PC-9 (cell line): ENCODE results near the gene RGL2. TPM values are rescaled to one million over a fixed set of nuclear protein-coding genes. Genes with fewer than 3 reads are reported as not detected.

Source experiments
- BruUV-seq: library from RNA; stranded (reverse); fragments of 400-500 nt; replicated peaks from 2 replicates; lab custom pipeline; 2021; lab: Mats Ljungman, UMichigan
- CTCF ChIA-PET: fragments of 300-600 bp; sonication (Branson Sonifier 250); formaldehyde crosslinking; loops from one replicate; lab custom pipeline; 2022; ENCODE audit warnings: antibody characterized with exemption; lab: Charles Lee
- POLR2A ChIA-PET: fragments of 300-600 bp; sonication (Branson Sonifier 250); formaldehyde crosslinking; loops from one replicate; lab custom pipeline; 2022; ENCODE audit warnings: antibody characterized with exemption; ENCODE audit not compliant: unreplicated experiment; lab: Charles Lee
- DNase-seq, 2 experiments: peaks; one replicate each; pipeline versions ENCODE4 v3.0.0 to v3.0.0-alpha.2; 2015 to 2022; ENCODE audit warnings: mixed read lengths in 1 of 2
- H2AFZ ChIP-seq: fragments of 200-600 bp; sonication (generic); 2 replicates; pipeline ENCODE4 v1.8.1; 2017; ENCODE audit warnings: antibody characterized with exemption
- H3F3A ChIP-seq: fragments of 200-600 bp; sonication (generic); 2 replicates; pipeline ENCODE4 v1.8.1; 2017; ENCODE audit warnings: antibody characterized with exemption, mild to moderate bottlenecking, low read depth; ENCODE audit not compliant: insufficient read depth
- H3K27ac ChIP-seq: fragments of 200-600 bp; sonication (generic); 2 replicates; pipeline ENCODE4 v1.6.1; 2016; ENCODE audit warnings: mixed run types
- H3K27me3 ChIP-seq: fragments of 200-600 bp; sonication (generic); 2 replicates; pipeline ENCODE4 v1.6.1; 2016; ENCODE audit warnings: low read depth, mixed run types; ENCODE audit not compliant: insufficient read depth
- H3K36me3 ChIP-seq: fragments of 200-600 bp; sonication (generic); 2 replicates; pipeline ENCODE4 v1.6.1; 2016; ENCODE audit warnings: low read depth, mixed run types
- H3K4me1 ChIP-seq: fragments of 200-600 bp; sonication (generic); replicated peaks from 2 replicates; pipeline ENCODE4 v1.6.1; 2016; ENCODE audit warnings: mixed run types; ENCODE audit not compliant: insufficient read depth
- H3K4me2 ChIP-seq: fragments of 200-600 bp; sonication (generic); 2 replicates; pipeline ENCODE4 v1.6.1; 2017; ENCODE audit warnings: mixed run types
- H3K4me3 ChIP-seq: fragments of 200-600 bp; sonication (generic); 2 replicates; pipeline ENCODE4 v1.6.1; 2016; ENCODE audit warnings: mixed run types
- H3K79me2 ChIP-seq: fragments of 200-600 bp; sonication (generic); 2 replicates; pipeline ENCODE4 v1.6.1; 2017; ENCODE audit warnings: low read depth, mixed run types
- H3K9me2 ChIP-seq: fragments of 200-600 bp; sonication (generic); 2 replicates; pipeline ENCODE4 v1.8.1; 2017; ENCODE audit warnings: mild to moderate bottlenecking; ENCODE audit not compliant: insufficient read depth
- H3K9me3 ChIP-seq: fragments of 200-600 bp; sonication (generic); 2 replicates; pipeline ENCODE4 v1.8.1; 2016; ENCODE audit warnings: low read depth; ENCODE audit not compliant: insufficient read depth
- H4K20me1 ChIP-seq: fragments of 200-600 bp; sonication (generic); 2 replicates; pipeline ENCODE4 v1.8.1; 2017; ENCODE audit not compliant: insufficient read depth
- EZH2 ChIP-seq: fragments of 200-600 bp; sonication (generic); IDR thresholded peaks from 2 replicates; pipeline ENCODE4 v1.8.0; 2017; ENCODE audit warnings: antibody characterized with exemption, low read depth
- intact Hi-C: fragments of 100-400 bp; cut with micrococcal nuclease; formaldehyde crosslinking; loops from one replicate; pipeline ENCODE4 v1.10.0; 2022; ENCODE audit not compliant: unreplicated experiment
- total RNA-seq: library from RNA; stranded (reverse); gene quantifications from 2 replicates; pipeline ENCODE4 v1.2.3, GENCODE V29; 2021
- TF ChIP-seq, protein P1 (sequence below): fragments of 200-600 bp; sonication (generic); conservative IDR thresholded peaks from 2 replicates; pipeline ENCODE4 v1.6.1; 2017; ENCODE audit warnings: mixed run types, antibody characterized with exemption, mild to moderate bottlenecking, moderate library complexity

Gene RGL2
- total RNA-seq, 1 experiment from 2014 or later, result 102 TPM

GRCh38 chr6:33297956-33298772 lies 578 bp downstream of the RGL2 start:
- Histone ChIP-seq H3K36me3 (no peaks in the 10 kb centered on the region), H3K9me3 (no peaks in the 10 kb centered on the region), H2AFZ (peak overlapping the region; percentile 74), H3K4me2 (peak overlapping the region; percentile 99), H3K9me2 (no peaks in the 10 kb centered on the region), H3K27me3 (no peaks in the 10 kb centered on the region), H3F3A (peaks cover 39% of the 10 kb centered on the region), H4K20me1 (no peaks in the 10 kb centered on the region; the same call in 1 of the 2 replicates), H3K4me1 (peaks cover 23% of the 10 kb centered on the region), H3K79me2 (peaks cover 57% of the 10 kb centered on the region), H3K4me3 (peak overlapping the region; percentile 75), H3K27ac (peak overlapping the region; percentile 88)
- intact Hi-C loops, result loop anchor here (2.0 to 5.0 kb wide), 4 partner anchors 15 to 114 kb away; partner anchors contain the start of genes B3GALT4, PHF1, RXRB and SLC39A7
- BruUV-seq, result no TSS peak
- DNase-seq, result peak; percentile 85 to 89
- POLR2A ChIA-PET, result interaction anchor here (0.6 to 1.6 kb wide), 9 partner anchors 9 to 1560 kb away, joined by 3 to 25 read pairs (median 5); partner anchors contain the start of genes PFDN6, RPS18, VPS52 and WDR46
- no peak for TF ChIP-seq EZH2
- TF ChIP-seq, protein P1, sequence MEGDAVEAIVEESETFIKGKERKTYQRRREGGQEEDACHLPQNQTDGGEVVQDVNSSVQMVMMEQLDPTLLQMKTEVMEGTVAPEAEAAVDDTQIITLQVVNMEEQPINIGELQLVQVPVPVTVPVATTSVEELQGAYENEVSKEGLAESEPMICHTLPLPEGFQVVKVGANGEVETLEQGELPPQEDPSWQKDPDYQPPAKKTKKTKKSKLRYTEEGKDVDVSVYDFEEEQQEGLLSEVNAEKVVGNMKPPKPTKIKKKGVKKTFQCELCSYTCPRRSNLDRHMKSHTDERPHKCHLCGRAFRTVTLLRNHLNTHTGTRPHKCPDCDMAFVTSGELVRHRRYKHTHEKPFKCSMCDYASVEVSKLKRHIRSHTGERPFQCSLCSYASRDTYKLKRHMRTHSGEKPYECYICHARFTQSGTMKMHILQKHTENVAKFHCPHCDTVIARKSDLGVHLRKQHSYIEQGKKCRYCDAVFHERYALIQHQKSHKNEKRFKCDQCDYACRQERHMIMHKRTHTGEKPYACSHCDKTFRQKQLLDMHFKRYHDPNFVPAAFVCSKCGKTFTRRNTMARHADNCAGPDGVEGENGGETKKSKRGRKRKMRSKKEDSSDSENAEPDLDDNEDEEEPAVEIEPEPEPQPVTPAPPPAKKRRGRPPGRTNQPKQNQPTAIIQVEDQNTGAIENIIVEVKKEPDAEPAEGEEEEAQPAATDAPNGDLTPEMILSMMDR, result no peak
- CTCF ChIA-PET, result interaction anchor here (0.5 to 0.6 kb wide), 2 partner anchors 11 to 884 kb away, joined by 5 to 8 read pairs; no protein-coding TSS in a partner anchor

DNA sequence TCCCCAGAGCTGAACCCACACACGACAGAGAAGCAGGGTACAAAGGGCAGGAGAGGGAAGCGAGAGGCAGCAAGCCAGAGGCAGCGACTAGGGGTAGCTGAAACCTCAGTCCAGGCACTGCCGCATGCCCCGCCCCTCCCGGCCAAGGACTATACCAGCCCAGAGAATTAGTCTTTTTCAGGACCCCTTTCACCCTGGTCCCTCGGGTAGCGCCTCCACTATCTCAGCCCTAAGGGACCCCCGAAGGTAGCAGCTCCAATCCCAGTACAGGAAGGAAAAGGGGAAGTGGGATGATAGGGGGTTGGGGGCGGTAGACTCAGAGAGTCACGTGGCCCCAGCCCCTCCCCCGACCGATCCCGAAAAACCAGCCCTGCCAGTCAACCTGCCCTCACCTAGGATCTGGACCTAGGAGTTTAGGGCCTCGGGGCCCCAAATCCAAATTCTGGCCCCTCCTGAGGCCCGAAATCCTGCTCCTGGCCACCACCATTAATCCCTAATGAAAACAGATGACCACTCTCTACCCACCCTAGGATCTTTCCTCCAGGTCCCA lies 1.3 kb downstream of the RGL2 start:
- TF ChIP-seq, protein P1, result no peak
- no peak for TF ChIP-seq EZH2
- no peaks in the 10 kb centered on the region for H3K9me2 ChIP-seq
- intact Hi-C loops, result loop anchor here (5.0 kb wide), 1 partner anchor 115 kb away; the partner anchor contains the start of gene PHF1
- H3K4me3 ChIP-seq, result peak overlapping the region; percentile 75
- no TSS peak for BruUV-seq
- ChIA-PET CTCF (interaction anchor here (0.6 kb wide), 2 partner anchors 10 to 28 kb away, joined by 3 to 5 read pairs; no protein-coding TSS in a partner anchor), POLR2A (interaction anchor here (0.6 to 1.0 kb wide), 9 partner anchors 8 to 1559 kb away, joined by 3 to 9 read pairs (median 5); partner anchors contain the start of genes PFDN6, RPS18, VPS52 and WDR46)
- no peaks in the 10 kb centered on the region; the same call in 1 of the 2 replicates for H4K20me1 ChIP-seq
- H3K4me1 ChIP-seq, result peaks cover 23% of the 10 kb centered on the region
- H2AFZ ChIP-seq, result peak overlapping the region; percentile 74
- DNase-seq, result peak; percentile 73 to 89
- peaks cover 50% of the 10 kb centered on the region for H3K79me2 ChIP-seq
- H3F3A ChIP-seq, result peaks cover 40% of the 10 kb centered on the region
- H3K36me3 ChIP-seq, result peaks cover 2% of the 10 kb centered on the region; the same call in 1 of the 2 replicates
- H3K27ac ChIP-seq, result peak overlapping the region; percentile 88
- H3K27me3 ChIP-seq, result no peaks in the 10 kb centered on the region
- peak overlapping the region; percentile 99 for H3K4me2 ChIP-seq
- H3K9me3 ChIP-seq, result no peaks in the 10 kb centered on the region
